HepG2 (cell line): ENCODE data around the gene TRUB1. TPM values are rescaled to one million over a fixed set of nuclear protein-coding genes. Genes with fewer than 3 reads are reported as not detected.

Source experiments
- ATAC-seq: fragments of 200-7000 bp; cut with Tn5 transposase; 3 replicates; pipeline ENCODE4 v1.9.1; 2020; ENCODE audit warnings: mild to moderate bottlenecking, moderate library complexity
- BruUV-seq: library from RNA; stranded (reverse); fragments of 400-500 nt; replicated peaks from 2 replicates; lab custom pipeline; 2021; lab: Mats Ljungman, UMichigan
- CTCF ChIA-PET: fragments of 300-600 bp; formaldehyde crosslinking; extraction: SDS; loops from one replicate; lab custom pipeline; 2021; ENCODE audit warnings: low total read pairs, inconsistent platforms, low intra/inter-chr PET ratio; lab: Yijun Ruan, JAX
- POLR2A ChIA-PET: fragments of 350-600 bp; sonication (Branson Sonifier 250); formaldehyde crosslinking; loops from one replicate; lab custom pipeline; 2020; ENCODE audit warnings: antibody characterized with exemption, inconsistent platforms; lab: Yijun Ruan, JAX
- DNase-seq: peaks from one replicate; pipeline ENCODE4 v3.0.0-alpha.2; 2015; ENCODE audit warnings: low spot score
- FAIRE-seq: peaks from 3 replicates; lab custom pipeline; 2011; peaks lifted over from hg19 to GRCh38; lab: Jason Lieb, UNC
- H2AFZ ChIP-seq: one replicate; pipeline ENCODE4 v1.6.1; 2011; ENCODE audit warnings: low read length, inconsistent platforms
- H3K27ac ChIP-seq: fragments of 300-600 bp; 3 replicates; pipeline ENCODE4 v1.8.0; 2011; ENCODE audit warnings: mixed run types, mild to moderate bottlenecking, mixed read lengths, low read length, inconsistent platforms; ENCODE audit not compliant: insufficient read depth; ENCODE audit errors: extremely low read length
- H3K27me3 ChIP-seq, 2 experiments: fragments of 200-600 bp in 1 of 2; 2 replicates in 1 of 2; 3 replicates in 1 of 2; pipeline versions ENCODE4 v1.6.0 to v1.8.0; 2011; ENCODE audit warnings: low read length in 2 of 2, mild to moderate bottlenecking in 2 of 2, moderate library complexity in 2 of 2, inconsistent platforms in 1 of 2; ENCODE audit not compliant: insufficient read depth in 2 of 2, control insufficient read depth in 1 of 2
- H3K36me3 ChIP-seq, 2 experiments: fragments of 200-600 bp in 1 of 2; replicated peaks in 1 of 2; 2 replicates in 1 of 2; 3 replicates in 1 of 2; pipeline versions ENCODE4 v1.5.1 to v1.8.0; 2011; ENCODE audit warnings: low read length in 2 of 2, inconsistent platforms in 1 of 2; ENCODE audit not compliant: insufficient read depth in 2 of 2, control insufficient read depth in 1 of 2
- H3K4me1 ChIP-seq: 2 replicates; pipeline ENCODE4 v1.5.1; 2012; ENCODE audit warnings: low read length, inconsistent platforms; ENCODE audit not compliant: insufficient read depth
- H3K4me2 ChIP-seq: 2 replicates; pipeline ENCODE4 v1.6.0; 2011; ENCODE audit warnings: low read depth, low read length, inconsistent platforms
- H3K4me3 ChIP-seq, 3 experiments: fragments of 200-600 bp in 1 of 3; sonication (generic), shearing (Covaris generic) in 1 of 3; replicated peaks in 1 of 3; 2 replicates each; pipeline ENCODE4 v1.5.1; 2011 to 2016; ENCODE audit warnings: low read length in 3 of 3, inconsistent platforms in 2 of 3, low read depth in 2 of 3, mild to moderate bottlenecking in 2 of 3, control low read depth in 1 of 3, mixed read lengths in 1 of 3; ENCODE audit not compliant: insufficient read depth in 1 of 3
- H3K79me2 ChIP-seq: one replicate; pipeline ENCODE4 v1.6.1; 2011; ENCODE audit warnings: low read length, inconsistent platforms; ENCODE audit not compliant: insufficient read depth
- H3K9ac ChIP-seq: 2 replicates; pipeline ENCODE4 v1.6.0; 2011; ENCODE audit warnings: mild to moderate bottlenecking, low read depth, low read length, inconsistent platforms; ENCODE audit not compliant: insufficient read depth
- H3K9me3 ChIP-seq: 2 replicates; pipeline ENCODE4 v1.5.1; 2012; ENCODE audit warnings: mild to moderate bottlenecking, low read length
- H4K20me1 ChIP-seq: 2 replicates; pipeline ENCODE4 v1.6.0; 2011; ENCODE audit warnings: inconsistent platforms, mild to moderate bottlenecking, low read length, moderate library complexity; ENCODE audit not compliant: insufficient read depth
- FOSL1 ChIP-seq: sonication (generic); formaldehyde crosslinking; IDR thresholded peaks from 2 replicates; pipeline ENCODE4 v1.9.0; 2021; ENCODE audit warnings: missing genetic modification reagents, borderline replicate concordance
- IKZF4 ChIP-seq: sonication (generic); formaldehyde crosslinking; IDR thresholded peaks from 2 replicates; pipeline ENCODE4 v1.5.1; 2020; ENCODE audit warnings: borderline replicate concordance, mild to moderate bottlenecking, low read depth, missing genetic modification reagents; ENCODE audit errors: not compliant biosample characterization
- IRF1 ChIP-seq: sonication (generic); formaldehyde crosslinking; IDR thresholded peaks from 2 replicates; pipeline ENCODE4 v1.4.0; 2020; ENCODE audit warnings: low read depth, mild to moderate bottlenecking, missing genetic modification reagents
- IRF2 ChIP-seq: IDR thresholded peaks from 2 replicates; pipeline ENCODE4 v1.6.1; 2018; ENCODE audit warnings: missing genetic modification reagents, missing compliant biosample characterization
- MEIS2 ChIP-seq: sonication (generic); formaldehyde crosslinking; IDR thresholded peaks from 2 replicates; pipeline ENCODE4 v1.9.0; 2021; ENCODE audit warnings: mild to moderate bottlenecking, missing genetic modification reagents
- MLX ChIP-seq: IDR thresholded peaks from 2 replicates; pipeline ENCODE4 v1.6.1; 2016
- NR0B2 ChIP-seq: sonication (generic); formaldehyde crosslinking; IDR thresholded peaks from 2 replicates; pipeline ENCODE4 v1.4.0; 2020; ENCODE audit warnings: mild to moderate bottlenecking, missing genetic modification reagents
- RORA ChIP-seq: sonication (generic); formaldehyde crosslinking; IDR thresholded peaks from 2 replicates; pipeline ENCODE4 v1.5.0; 2020; ENCODE audit warnings: mild to moderate bottlenecking, missing genetic modification reagents, moderate library complexity
- XBP1 ChIP-seq: sonication (generic); formaldehyde crosslinking; IDR thresholded peaks from 2 replicates; pipeline ENCODE4 v1.5.0; 2020; ENCODE audit warnings: missing genetic modification reagents
- ZMYM4 ChIP-seq: sonication (generic); formaldehyde crosslinking; IDR thresholded peaks from 2 replicates; pipeline ENCODE4 v1.8.1; 2023; ENCODE audit warnings: mild to moderate bottlenecking, missing genetic modification reagents
- ZNF547 ChIP-seq: sonication (generic); formaldehyde crosslinking; IDR thresholded peaks from 2 replicates; pipeline ENCODE4 v1.5.1; 2020; ENCODE audit warnings: mild to moderate bottlenecking, missing genetic modification reagents
- ZNF564 ChIP-seq: sonication (generic); formaldehyde crosslinking; IDR thresholded peaks from 2 replicates; pipeline ENCODE4 v1.8.1; 2023; ENCODE audit warnings: mild to moderate bottlenecking, missing genetic modification reagents
- ZNF615 ChIP-seq: sonication (generic); formaldehyde crosslinking; IDR thresholded peaks from 2 replicates; pipeline ENCODE4 v1.5.0; 2020; ENCODE audit warnings: mild to moderate bottlenecking, missing genetic modification reagents, borderline replicate concordance
- ZNF616 ChIP-seq: sonication (generic); formaldehyde crosslinking; IDR thresholded peaks from 2 replicates; pipeline ENCODE4 v1.5.0; 2020; ENCODE audit warnings: low read depth, mild to moderate bottlenecking, missing genetic modification reagents
- WGBS: methylation state at CpG from one replicate; pipeline ENCODE4 v1.1.6; 2017; ENCODE audit warnings: low lambda C conversion rate; 5-methylcytosine and 5-hydroxymethylcytosine counted together
- in situ Hi-C: cut with HindIII; loops from 2 replicates; pipeline ENCODE4 v1.10.0; 2017; ENCODE audit warnings: low pct_unique_long_range_greater_than_20kb; ENCODE audit not compliant: extremely low pct_ligation_motif_present
- intact Hi-C: fragments of 100-400 bp; cut with micrococcal nuclease; formaldehyde crosslinking; loops from one replicate; pipeline ENCODE4 v1.10.0; 2022; ENCODE audit not compliant: unreplicated experiment
- polyA plus RNA-seq, 8 experiments: library from polyadenylated mRNA; depleted of rRNA in 3 of 8; stranded (reverse) in 7 of 8; unstranded in 1 of 8; fragments of >200 nt; fragmentation: Illumina TruSeq in 4 of 8; extraction: Trizol in 4 of 8; gene quantifications; 2 replicates each; pipeline versions ENCODE4 v1.2.1 to v1.2.3, GENCODE V29; 2011 to 2016; ENCODE audit warnings: low read depth in 4 of 8, missing spikeins in 1 of 8, mixed read lengths in 1 of 8; ENCODE audit not compliant: insufficient read depth in 1 of 8
- total RNA-seq, 5 experiments: library from RNA; depleted of rRNA; stranded (reverse); fragments of >200 nt; fragmentation: Illumina TruSeq; extraction: Trizol; gene quantifications; 2 replicates each; pipeline ENCODE4 v1.2.3, GENCODE V29; 2016; ENCODE audit warnings: low read depth in 1 of 5

TRUB1 gene
- total and polyA plus RNA-seq, 2 of the 13 experiments (the other 11 are each of a cell fraction or from before 2014, with no cell fraction given) = 10.6 to 38.9 TPM

GRCh38 chr10:114995468-114996247 lies 57.7 kb downstream of the TRUB1 start (continued):
- TF ChIP-seq IKZF4 (CRISPR knock-in tag) (no peak), ZNF564 (CRISPR knock-in tag) (no peak), RORA (CRISPR knock-in tag) (no peak)

GRCh38 chr10:114996542-114996941 lies 58.5 kb downstream of the TRUB1 start:
- FAIRE-seq = no peak
- Histone ChIP-seq H3K27me3 (no peaks in the 10 kb centered on the region), H3K36me3 (no peaks in the 10 kb centered on the region; a peak in 1 of 5 replicates), H3K9ac (no peak overlapping the region), H2AFZ (no peak overlapping the region), H3K79me2 (no peaks in the 10 kb centered on the region), H4K20me1 (no peaks in the 10 kb centered on the region), H3K4me2 (no peak overlapping the region), H3K9me3 (no peaks in the 10 kb centered on the region), H3K4me1 (peaks cover 16% of the 10 kb centered on the region), H3K27ac (no peak overlapping the region), H3K4me3 (no peak overlapping the region)
- WGBS = 94% methylated on average over 4 of the region's 4 CpGs
- no peak for DNase-seq
- ChIA-PET POLR2A (no interaction called here), CTCF (no interaction called here)
- TF ChIP-seq IRF1 = no peak
- no peak for TF ChIP-seq NR0B2 (CRISPR knock-in tag)
- TF ChIP-seq FOSL1 (CRISPR knock-in tag) = no peak
- TF ChIP-seq MLX (CRISPR knock-in tag) = no peak
- TF ChIP-seq ZNF547 (CRISPR knock-in tag) = no peak
- TF ChIP-seq ZMYM4 (CRISPR knock-in tag) = no peak
- TF ChIP-seq ZNF615 = no peak
- no peak for TF ChIP-seq MEIS2 (CRISPR knock-in tag)
- no peak for TF ChIP-seq ZNF616 (CRISPR knock-in tag)
- TF ChIP-seq IRF2 (CRISPR knock-in tag) = no peak
- no peak for TF ChIP-seq XBP1 (CRISPR knock-in tag)
- in situ Hi-C loops = no loop called here
- no TSS peak for BruUV-seq
- intact Hi-C loops = no loop called here
- ATAC-seq = no peak
